ENCODE measurements around the gene KLHL26.

The KLHL26 gene

DNA sequence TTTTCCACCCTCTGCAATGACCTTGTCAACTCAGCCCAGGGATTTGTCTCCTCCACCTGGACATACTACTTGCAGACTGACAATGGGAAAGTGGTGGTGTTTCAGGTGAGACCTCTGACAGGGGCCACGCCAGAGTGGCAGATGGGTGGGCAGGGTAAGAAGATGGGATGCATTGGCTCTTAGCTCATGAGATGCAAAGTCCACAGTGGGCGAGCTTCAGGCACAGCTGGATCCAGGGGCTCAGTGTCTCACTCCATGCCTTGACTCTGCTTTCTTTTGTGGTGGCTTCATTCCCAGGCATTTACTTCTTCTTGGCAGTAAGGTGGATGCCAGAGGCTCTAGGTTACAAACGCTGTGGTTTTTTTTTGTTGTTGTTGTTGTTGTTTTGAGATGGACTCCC, 20.8 kb upstream of the KLHL26 start:
- no peak for DNase-seq (ENCODE audit: low read depth, low spot score)
- no peak overlapping the region for H3K4me3 ChIP-seq (ENCODE audit: low read length)
- WGBS (ENCODE audit: insufficient coverage, insufficient read length): no CpG with 5 or more reads among the region's 3 CpGs
- no peak overlapping the region for H3K27ac ChIP-seq (ENCODE audit: low read length)
- H3K4me1 ChIP-seq (ENCODE audit: control insufficient read depth, insufficient read depth, low read length): peaks cover 6% of the 10 kb centered on the region; the same call in 1 of the 2 replicates
- no peaks in the 10 kb centered on the region for H3K9me3 ChIP-seq (ENCODE audit: control insufficient read depth, insufficient read depth, low read length)
- H3K36me3 ChIP-seq (ENCODE audit: control insufficient read depth, insufficient read depth, low read length): no peaks in the 10 kb centered on the region; the same call in 1 of the 2 replicates
- H3K27me3 ChIP-seq (ENCODE audit: control insufficient read depth, insufficient read depth, low read length): peaks cover 25% of the 10 kb centered on the region

DNA sequence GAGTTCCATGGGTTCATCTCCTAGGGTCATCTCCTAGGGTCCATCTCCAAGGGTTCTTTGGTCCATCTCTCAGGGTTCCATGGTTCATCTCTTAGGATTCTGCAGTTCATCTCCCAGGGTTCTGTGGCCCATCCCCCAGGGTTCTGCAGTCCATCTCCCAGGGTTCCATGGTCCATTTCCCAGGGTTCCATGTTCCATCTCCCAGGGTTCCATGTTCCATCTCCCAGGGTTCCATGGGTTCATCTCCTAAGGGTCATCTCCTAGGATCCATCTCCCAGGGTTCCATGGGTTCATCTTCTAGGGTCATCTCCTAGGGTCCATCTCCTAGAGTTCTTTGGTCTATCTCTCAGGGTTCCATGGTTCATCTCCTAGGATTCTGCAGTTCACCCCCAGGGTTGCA, 19.3 kb upstream of the KLHL26 start:
- Histone ChIP-seq H3K36me3 (ENCODE audit: control insufficient read depth, insufficient read depth, low read length) (no peaks in the 10 kb centered on the region; the same call in 1 of the 2 replicates), H3K27me3 (ENCODE audit: control insufficient read depth, insufficient read depth, low read length) (peaks cover 14% of the 10 kb centered on the region), H3K9me3 (ENCODE audit: control insufficient read depth, insufficient read depth, low read length) (no peaks in the 10 kb centered on the region), H3K4me1 (ENCODE audit: control insufficient read depth, insufficient read depth, low read length) (peaks cover 4% of the 10 kb centered on the region; the same call in 1 of the 2 replicates), H3K4me3 (ENCODE audit: low read length) (no peak overlapping the region), H3K27ac (ENCODE audit: low read length) (no peak overlapping the region)
- DNase-seq (ENCODE audit: low read depth, low spot score): no peak

DNA sequence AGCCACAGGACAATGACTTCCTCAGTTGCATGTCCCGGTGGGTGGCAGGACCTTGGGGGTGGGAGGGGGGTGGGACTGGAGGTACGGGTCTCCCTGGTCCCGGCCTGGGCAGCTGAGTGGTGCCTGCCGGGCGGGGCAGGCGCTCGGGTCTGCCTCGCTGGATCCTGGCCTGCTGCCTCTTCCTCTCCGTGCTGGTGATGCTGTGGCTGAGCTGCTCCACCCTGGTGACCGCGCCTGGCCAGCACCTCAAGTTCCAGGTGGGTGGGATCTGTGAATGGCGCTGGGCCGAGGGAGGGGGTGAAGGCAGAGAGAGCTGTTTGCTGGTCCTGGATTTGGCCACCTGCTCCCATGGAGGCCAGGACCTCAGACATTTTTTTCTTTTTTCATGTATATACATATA, 18.6 kb upstream of the KLHL26 start:
- no peak for DNase-seq (ENCODE audit: low read depth, low spot score)
- no CpG with 5 or more reads among the region's 13 CpGs for WGBS (ENCODE audit: insufficient coverage, insufficient read length)
- H3K4me1 ChIP-seq (ENCODE audit: control insufficient read depth, insufficient read depth, low read length): peaks cover 3% of the 10 kb centered on the region; the same call in 1 of the 2 replicates

DNA sequence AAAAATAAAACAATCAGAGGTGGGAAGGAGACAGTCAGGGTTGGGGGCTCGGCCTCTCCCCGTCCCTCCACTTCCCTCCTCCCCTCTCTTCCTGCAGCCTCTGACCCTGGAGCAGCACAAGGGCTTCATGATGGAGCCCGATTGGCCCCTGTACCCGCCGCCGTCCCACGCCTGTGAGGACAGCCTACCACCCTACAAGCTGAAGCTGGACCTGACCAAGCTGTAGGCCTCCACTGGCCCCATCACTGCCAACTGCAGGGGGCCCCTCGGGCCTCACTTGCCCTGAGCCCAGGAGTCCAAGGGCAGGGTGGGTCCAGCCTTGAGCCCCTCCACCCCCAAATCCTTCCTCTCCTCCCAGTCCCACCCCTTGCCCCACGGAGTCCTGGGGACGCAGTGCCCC, 16.5 kb upstream of the KLHL26 start:
- WGBS (ENCODE audit: insufficient coverage, insufficient read length): no CpG with 5 or more reads among the region's 10 CpGs
- no peak for DNase-seq (ENCODE audit: low read depth, low spot score)
- Histone ChIP-seq H3K4me1 (ENCODE audit: control insufficient read depth, insufficient read depth, low read length) (no peaks in the 10 kb centered on the region), H3K27me3 (ENCODE audit: control insufficient read depth, insufficient read depth, low read length) (no peaks in the 10 kb centered on the region), H3K36me3 (ENCODE audit: control insufficient read depth, insufficient read depth, low read length) (no peaks in the 10 kb centered on the region; the same call in 1 of the 2 replicates), H3K9me3 (ENCODE audit: control insufficient read depth, insufficient read depth, low read length) (no peaks in the 10 kb centered on the region), H3K4me3 (ENCODE audit: low read length) (no peak overlapping the region), H3K27ac (ENCODE audit: low read length) (no peak overlapping the region)

More for the DNA sequence above, 18.6 kb upstream of the KLHL26 start:
- Histone ChIP-seq H3K36me3 (ENCODE audit: control insufficient read depth, insufficient read depth, low read length) (no peaks in the 10 kb centered on the region; the same call in 1 of the 2 replicates), H3K27ac (ENCODE audit: low read length) (no peak overlapping the region), H3K9me3 (ENCODE audit: control insufficient read depth, insufficient read depth, low read length) (no peaks in the 10 kb centered on the region), H3K4me3 (ENCODE audit: low read length) (no peak overlapping the region), H3K27me3 (ENCODE audit: control insufficient read depth, insufficient read depth, low read length) (peaks cover 9% of the 10 kb centered on the region)

DNA sequence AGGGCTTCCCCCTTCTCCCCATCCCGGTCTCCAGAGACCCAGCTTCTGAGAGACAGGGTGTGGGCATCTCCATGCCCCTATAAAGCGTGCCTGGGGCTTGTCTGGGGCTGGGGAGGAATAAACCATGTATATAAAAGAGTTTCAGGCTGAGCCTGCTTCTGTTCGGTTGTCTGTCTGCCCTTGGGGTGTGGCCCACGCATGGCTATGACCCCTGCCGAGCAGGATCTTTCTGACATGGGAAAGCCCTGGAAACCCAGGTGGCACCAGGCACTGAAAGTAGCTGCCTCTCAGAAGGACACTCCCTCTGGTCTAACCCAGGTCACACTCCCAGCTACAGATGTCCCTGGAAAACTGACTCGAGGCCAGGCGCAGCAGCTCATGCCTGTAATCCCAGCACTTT, 15.9 kb upstream of the KLHL26 start:
- no peaks in the 10 kb centered on the region for H3K27me3 ChIP-seq (ENCODE audit: control insufficient read depth, insufficient read depth, low read length)
- no peaks in the 10 kb centered on the region for H3K9me3 ChIP-seq (ENCODE audit: control insufficient read depth, insufficient read depth, low read length)
- no peaks in the 10 kb centered on the region for H3K4me1 ChIP-seq (ENCODE audit: control insufficient read depth, insufficient read depth, low read length)
- no peaks in the 10 kb centered on the region; the same call in 1 of the 2 replicates for H3K36me3 ChIP-seq (ENCODE audit: control insufficient read depth, insufficient read depth, low read length)
- DNase-seq (ENCODE audit: low read depth, low spot score): no peak
- no CpG with 5 or more reads among the region's 7 CpGs for WGBS (ENCODE audit: insufficient coverage, insufficient read length)
- no peak overlapping the region for H3K27ac ChIP-seq (ENCODE audit: low read length)
- H3K4me3 ChIP-seq (ENCODE audit: low read length): no peak overlapping the region

DNA sequence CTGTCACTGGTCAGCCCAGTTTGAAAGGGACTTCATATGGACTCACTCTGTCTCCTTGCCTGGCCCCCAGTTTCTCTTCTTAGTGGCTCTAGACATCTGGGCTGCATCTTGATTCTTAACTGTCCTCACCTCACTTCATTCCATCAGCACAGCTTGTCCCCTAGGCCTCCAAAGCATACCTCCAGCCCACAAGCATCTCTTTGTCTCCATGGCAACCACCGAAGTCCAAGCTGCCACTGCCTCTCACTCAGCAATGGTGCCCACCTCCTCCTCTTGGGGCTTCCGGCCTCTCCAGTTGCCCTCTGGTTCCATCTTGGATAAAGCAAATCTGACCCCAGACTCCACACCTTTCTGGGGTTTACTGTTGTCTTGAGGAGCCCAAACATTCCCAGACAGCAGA, 9.9 kb upstream of the KLHL26 start:
- Histone ChIP-seq H3K27me3 (ENCODE audit: control insufficient read depth, insufficient read depth, low read length) (no peaks in the 10 kb centered on the region), H3K4me1 (ENCODE audit: control insufficient read depth, insufficient read depth, low read length) (no peaks in the 10 kb centered on the region), H3K36me3 (ENCODE audit: control insufficient read depth, insufficient read depth, low read length) (no peaks in the 10 kb centered on the region), H3K9me3 (ENCODE audit: control insufficient read depth, insufficient read depth, low read length) (no peaks in the 10 kb centered on the region), H3K4me3 (ENCODE audit: low read length) (no peak overlapping the region), H3K27ac (ENCODE audit: low read length) (no peak overlapping the region)
- WGBS (ENCODE audit: insufficient coverage, insufficient read length): no CpG with 5 or more reads among the region's 2 CpGs
- DNase-seq (ENCODE audit: low read depth, low spot score): no peak

DNA sequence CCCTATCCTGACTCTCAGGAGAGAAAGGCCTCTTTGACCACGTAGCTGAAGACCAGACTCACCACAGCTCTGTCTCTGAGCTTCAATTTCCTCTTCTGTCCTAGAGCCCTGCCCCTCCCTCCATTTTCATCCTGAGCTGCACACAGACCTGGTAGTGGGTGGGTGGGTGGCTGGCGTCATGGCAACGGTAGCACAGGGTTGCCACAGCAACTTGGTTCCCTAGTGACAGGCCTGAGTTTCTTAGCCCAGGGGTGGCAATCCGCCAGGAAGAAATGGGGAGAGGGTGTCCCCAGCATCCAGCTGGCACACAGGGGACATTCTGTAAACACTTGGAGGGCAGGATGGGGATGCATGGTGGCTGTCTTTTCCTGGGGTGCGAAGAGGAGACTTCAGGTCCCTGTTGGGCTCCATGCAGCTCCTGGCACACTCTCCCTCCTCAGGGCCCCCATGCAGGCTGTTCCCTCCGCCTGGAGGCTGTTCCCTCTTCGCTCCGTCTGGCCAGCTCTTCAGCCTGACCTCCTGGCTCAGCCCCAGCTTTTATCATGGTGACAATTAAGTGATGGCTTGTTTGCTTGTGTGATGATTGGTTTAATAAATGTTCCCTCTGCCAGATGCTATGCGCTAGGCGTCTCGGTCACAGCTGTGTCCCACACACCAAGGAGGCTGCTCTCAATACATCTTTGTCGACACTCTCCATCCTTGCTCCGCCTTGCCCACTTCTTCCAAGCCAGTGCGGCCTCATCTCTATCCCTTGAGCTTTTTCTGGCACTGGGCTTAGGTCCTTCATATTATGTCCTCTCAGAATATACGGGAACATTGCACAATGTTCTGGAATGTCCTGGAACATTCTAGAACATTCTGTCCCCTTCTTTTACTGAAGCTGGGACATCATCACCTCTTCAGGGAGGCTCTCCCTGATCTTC, 7.4 kb upstream of the KLHL26 start:
- H3K36me3 ChIP-seq (ENCODE audit: control insufficient read depth, insufficient read depth, low read length): no peaks in the 10 kb centered on the region
- DNase-seq (ENCODE audit: low read depth, low spot score): no peak
- H3K4me3 ChIP-seq (ENCODE audit: low read length): no peak overlapping the region
- no peak overlapping the region for H3K27ac ChIP-seq (ENCODE audit: low read length)
- no CpG with 5 or more reads among the region's 15 CpGs for WGBS (ENCODE audit: insufficient coverage, insufficient read length)
- no peaks in the 10 kb centered on the region for H3K27me3 ChIP-seq (ENCODE audit: control insufficient read depth, insufficient read depth, low read length)
- H3K9me3 ChIP-seq (ENCODE audit: control insufficient read depth, insufficient read depth, low read length): no peaks in the 10 kb centered on the region
- no peaks in the 10 kb centered on the region for H3K4me1 ChIP-seq (ENCODE audit: control insufficient read depth, insufficient read depth, low read length)

DNA sequence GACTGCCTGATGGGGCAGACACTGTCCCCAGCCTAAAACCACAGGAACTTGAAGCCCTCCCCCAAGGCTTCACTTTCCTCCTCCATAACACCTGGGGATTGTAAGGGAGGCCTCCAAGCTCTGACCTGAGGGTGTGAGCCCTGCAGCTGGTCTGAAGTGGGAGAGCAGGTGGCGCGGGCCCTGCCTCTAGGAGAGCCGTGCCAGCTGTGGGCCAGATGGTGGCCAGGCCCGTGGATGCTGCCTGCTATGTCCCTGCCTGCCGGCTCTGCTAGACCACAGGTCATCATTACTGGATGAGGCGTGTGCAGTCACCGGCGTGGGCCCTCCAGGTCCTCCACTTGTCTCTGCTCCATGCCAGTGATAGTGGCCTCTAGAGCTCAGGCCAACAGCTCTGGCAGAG, 3.5 kb upstream of the KLHL26 start:
- Histone ChIP-seq H3K27ac (ENCODE audit: low read length) (no peak overlapping the region), H3K9me3 (ENCODE audit: control insufficient read depth, insufficient read depth, low read length) (no peaks in the 10 kb centered on the region), H3K4me3 (ENCODE audit: low read length) (no peak overlapping the region), H3K36me3 (ENCODE audit: control insufficient read depth, insufficient read depth, low read length) (no peaks in the 10 kb centered on the region), H3K27me3 (ENCODE audit: control insufficient read depth, insufficient read depth, low read length) (no peaks in the 10 kb centered on the region), H3K4me1 (ENCODE audit: control insufficient read depth, insufficient read depth, low read length) (peaks cover 10% of the 10 kb centered on the region)
- DNase-seq (ENCODE audit: low read depth, low spot score): no peak
- no CpG with 5 or more reads among the region's 8 CpGs for WGBS (ENCODE audit: insufficient coverage, insufficient read length)

DNA sequence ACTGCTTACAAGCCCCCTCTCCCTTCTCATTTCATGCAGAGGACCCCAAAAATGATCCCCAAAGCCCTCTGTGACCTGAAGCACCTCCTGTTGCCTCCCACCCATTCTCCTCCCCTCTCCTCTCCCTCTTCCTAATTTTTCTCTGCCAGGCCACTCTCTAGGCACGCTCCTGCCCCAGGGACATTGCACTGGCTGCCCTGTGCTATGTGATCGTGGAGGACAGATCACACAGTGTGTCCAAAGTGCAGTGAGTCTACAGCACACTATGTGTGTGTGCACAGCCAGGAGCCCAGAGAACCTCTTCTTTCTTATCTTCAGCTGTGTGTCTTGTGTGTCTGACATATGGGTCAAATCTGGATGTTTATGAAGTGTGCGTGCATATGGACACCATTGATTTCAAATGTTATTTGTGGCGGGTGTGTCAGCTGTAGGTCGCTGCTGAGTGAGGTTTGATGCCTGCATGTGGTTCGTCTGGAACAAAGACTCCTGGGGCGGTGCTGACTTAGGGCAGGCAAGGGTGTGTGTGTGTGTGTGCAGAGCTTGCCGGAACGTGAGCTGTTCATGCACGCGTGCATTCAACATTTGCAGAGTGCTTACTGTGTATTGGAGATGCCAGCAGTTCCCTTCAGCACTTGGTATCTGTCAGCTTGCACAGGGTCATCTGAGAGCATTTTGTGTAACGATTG, 2.1 kb upstream of the KLHL26 start:
- H3K4me1 ChIP-seq (ENCODE audit: control insufficient read depth, insufficient read depth, low read length): peaks cover 10% of the 10 kb centered on the region
- DNase-seq (ENCODE audit: low read depth, low spot score): no peak
- no peak overlapping the region for H3K27ac ChIP-seq (ENCODE audit: low read length)
- H3K36me3 ChIP-seq (ENCODE audit: control insufficient read depth, insufficient read depth, low read length): no peaks in the 10 kb centered on the region
- no CpG with 5 or more reads among the region's 12 CpGs for WGBS (ENCODE audit: insufficient coverage, insufficient read length)
- no peak overlapping the region for H3K4me3 ChIP-seq (ENCODE audit: low read length)
- no peaks in the 10 kb centered on the region for H3K9me3 ChIP-seq (ENCODE audit: control insufficient read depth, insufficient read depth, low read length)
- no peaks in the 10 kb centered on the region for H3K27me3 ChIP-seq (ENCODE audit: control insufficient read depth, insufficient read depth, low read length)

DNA sequence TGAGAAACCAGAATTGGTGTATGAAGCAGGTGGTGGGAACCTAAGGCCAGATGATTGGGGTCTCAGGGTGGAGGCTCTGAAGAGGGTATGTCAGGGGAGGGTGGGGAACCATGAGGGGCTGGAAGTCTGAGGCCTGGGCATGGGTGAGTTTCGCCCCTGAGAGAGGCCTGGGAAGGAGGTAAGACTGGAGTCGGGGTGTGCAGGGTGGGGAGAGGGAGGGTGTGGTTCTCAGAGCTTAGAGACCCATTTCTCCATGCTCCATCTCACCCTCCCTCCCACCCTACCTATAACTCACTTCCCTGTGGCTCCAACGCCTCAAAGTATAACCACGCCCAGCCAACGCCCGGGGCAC, 1.0 kb upstream of the KLHL26 start:
- no peaks in the 10 kb centered on the region for H3K27me3 ChIP-seq (ENCODE audit: control insufficient read depth, insufficient read depth, low read length)
- H3K4me1 ChIP-seq (ENCODE audit: control insufficient read depth, insufficient read depth, low read length): peaks cover 10% of the 10 kb centered on the region
- DNase-seq (ENCODE audit: low read depth, low spot score): no peak
- no peak overlapping the region for H3K27ac ChIP-seq (ENCODE audit: low read length)
- H3K36me3 ChIP-seq (ENCODE audit: control insufficient read depth, insufficient read depth, low read length): no peaks in the 10 kb centered on the region
- H3K4me3 ChIP-seq (ENCODE audit: low read length): no peak overlapping the region; the same call in 1 of the 2 replicates
- WGBS (ENCODE audit: insufficient coverage, insufficient read length): no CpG with 5 or more reads among the region's 6 CpGs
- H3K9me3 ChIP-seq (ENCODE audit: control insufficient read depth, insufficient read depth, low read length): no peaks in the 10 kb centered on the region

All from iPS DF 6.9 (cell line).